Kidney tubule cell (primary cell): ENCODE results near the gene PCDHGB7.
"Not testable (repeated sequence)": the region's sequence is repeated elsewhere in the genome, so short reads cannot be mapped to it uniquely, and the experiment has no call there.

Experiments used
- DNase-seq: peaks from one replicate; pipeline ENCODE4 v3.0.0-alpha.2; 2018; ENCODE audit warnings: low spot score

PCDHGB7 gene

DNA sequence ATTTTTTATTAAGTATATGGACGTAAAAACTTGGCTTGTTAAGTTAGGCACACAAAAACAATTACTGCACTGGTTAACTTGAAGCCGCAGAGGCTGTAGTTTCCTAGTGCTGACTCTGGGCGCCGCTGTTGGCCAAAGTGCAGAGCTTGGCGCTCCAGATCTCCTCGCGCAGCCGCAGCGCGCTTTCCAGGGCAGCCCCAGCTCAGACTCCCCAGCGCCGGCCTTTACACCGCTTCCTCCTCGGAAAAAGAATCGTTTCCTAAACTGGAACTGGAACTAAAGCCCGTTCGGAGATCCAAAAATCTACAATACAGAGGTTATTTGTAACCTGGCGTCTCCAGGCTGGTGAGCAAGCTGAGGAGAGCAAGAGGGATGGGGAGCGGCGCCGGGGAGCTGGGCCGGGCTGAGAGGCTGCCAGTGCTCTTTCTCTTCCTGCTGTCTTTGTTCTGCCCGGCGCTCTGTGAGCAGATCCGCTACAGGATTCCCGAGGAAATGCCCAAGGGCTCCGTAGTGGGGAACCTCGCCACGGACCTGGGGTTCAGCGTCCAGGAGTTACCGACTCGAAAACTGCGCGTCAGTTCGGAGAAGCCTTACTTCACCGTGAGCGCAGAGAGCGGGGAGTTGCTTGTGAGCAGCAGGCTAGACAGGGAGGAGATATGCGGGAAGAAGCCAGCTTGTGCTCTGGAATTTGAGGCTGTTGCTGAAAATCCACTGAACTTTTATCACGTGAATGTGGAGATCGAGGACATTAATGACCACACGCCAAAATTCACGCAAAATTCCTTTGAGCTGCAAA is 19.5 kb upstream of the PCDHGB7 start, which contains the start of gene PCDHGB5:
Gene PCDHGB5 (plus strand): TSS at position 192 of the 796 bp plus-strand sequence. CDS start 181 bp downstream, at position 373.
- DNase-seq, result peak; percentile 67

DNA sequence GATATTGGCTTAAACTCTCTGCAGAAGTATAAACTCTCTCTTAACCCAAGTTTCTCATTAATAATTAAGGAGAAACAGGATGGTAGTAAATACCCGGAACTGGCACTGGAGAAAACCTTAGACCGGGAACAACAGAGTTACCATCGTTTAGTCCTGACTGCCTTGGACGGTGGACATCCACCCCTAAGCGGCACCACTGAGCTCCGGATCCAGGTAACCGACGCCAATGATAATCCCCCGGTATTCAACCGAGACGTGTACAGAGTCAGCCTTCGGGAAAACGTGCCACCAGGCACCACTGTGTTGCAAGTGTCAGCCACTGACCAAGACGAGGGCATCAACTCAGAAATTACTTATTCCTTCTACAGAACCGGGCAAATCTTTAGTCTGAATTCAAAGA is 18.9 kb upstream of the PCDHGB7 start:
- DNase-seq, result no peak

DNA sequence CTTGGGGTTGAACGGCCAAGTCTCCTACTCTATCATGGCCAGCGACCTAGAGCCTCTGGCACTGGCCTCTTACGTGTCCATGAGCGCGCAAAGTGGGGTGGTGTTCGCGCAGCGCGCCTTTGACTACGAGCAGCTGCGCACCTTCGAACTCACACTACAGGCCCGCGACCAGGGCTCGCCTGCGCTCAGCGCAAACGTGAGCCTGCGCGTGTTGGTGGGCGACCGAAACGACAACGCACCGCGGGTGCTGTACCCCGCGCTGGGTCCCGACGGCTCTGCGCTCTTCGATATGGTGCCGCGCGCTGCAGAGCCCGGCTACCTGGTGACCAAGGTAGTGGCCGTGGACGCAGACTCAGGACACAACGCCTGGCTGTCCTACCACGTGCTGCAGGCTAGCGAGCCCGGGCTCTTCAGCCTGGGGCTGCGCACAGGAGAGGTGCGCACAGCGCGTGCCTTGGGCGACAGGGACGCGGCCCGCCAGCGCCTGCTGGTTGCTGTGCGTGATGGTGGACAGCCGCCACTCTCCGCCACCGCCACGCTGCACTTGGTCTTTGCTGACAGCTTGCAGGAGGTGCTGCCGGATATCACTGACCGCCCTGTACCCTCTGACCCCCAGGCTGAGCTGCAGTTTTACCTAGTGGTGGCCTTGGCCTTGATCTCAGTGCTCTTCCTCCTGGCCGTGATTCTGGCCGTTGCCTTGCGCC is 17.8 kb upstream of the PCDHGB7 start:
- DNase-seq, result no peak

DNA sequence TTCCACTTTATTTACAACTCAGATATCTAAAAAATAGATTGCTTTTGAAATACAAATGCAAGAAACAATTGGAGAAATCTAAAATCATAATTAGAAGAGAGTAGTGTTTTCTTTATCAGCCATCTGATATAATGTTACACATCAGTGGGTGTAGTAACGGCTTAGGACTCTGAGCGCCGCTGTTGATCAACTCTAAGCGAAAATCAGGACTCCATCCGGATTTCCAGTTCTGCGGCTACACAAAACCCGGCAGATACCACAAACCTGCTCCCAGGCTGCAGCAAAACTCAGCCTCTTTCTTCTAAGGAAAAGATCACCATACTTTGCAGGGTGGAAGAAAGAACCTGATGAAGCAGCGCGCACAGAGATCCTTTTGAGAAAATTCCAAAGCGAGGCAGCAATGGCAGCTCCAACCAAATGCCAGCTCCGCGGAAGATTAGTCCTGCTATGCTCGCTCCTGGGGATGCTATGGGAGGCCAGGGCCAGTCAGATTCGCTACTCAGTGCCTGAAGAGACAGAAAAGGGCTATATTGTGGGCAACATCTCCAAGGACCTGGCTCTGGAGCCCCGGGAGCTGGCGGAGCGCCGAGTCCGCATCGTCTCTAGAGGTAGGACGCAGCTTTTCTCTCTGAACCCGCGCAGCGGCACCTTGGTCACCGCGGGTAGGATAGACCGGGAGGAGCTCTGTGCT is 14.8 kb upstream of the PCDHGB7 start, which contains the start of gene PCDHGA9:
Gene PCDHGA9 (plus strand): TSS at position 226 of the 691 bp plus-strand sequence. CDS start 175 bp downstream, at position 401.
- peak; percentile 37 for DNase-seq

DNA sequence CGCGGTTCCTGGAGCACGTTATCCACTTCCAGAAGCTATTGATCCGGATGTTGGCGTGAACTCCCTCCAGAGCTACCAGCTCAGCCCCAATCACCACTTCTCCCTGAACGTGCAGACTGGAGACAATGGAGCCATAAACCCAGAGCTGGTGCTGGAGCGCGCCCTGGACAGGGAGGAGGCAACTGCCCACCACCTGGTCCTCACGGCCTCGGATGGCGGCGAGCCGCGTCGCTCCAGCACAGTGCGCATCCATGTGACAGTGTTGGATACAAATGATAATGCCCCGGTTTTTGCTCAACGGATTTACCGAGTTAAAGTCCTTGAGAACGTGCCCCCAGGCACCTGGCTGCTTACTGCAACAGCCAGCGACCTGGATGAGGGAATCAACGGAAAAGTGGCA is 14.1 kb upstream of the PCDHGB7 start:
- no peak for DNase-seq

DNA sequence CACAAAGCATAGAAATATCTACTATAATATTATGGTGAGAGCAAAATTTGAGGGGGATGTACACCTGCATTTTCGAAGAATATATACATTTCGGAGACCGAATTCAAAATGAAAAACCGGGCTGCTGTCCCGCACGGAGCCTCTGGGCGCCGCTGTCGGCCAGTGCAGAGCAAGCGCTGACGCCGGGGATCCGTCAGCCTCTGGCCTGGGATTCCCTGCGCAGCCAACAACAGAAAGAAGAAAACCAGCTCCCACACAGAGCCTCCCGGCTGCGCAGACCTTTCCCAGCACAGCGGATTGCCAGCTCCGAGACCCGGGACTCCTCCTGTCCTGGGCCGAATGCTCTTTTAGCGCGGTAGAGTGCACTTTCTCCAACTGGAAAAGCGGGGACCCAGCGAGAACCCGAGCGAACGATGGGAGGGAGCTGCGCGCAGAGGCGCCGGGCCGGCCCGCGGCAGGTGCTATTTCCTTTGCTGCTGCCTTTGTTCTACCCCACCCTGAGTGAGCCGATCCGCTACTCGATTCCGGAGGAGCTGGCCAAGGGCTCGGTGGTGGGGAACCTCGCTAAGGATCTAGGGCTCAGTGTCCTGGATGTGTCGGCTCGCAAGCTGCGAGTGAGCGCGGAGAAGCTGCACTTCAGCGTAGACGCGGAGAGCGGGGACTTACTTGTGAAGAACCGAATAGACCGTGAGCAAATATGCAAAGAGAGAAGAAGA is 9.5 kb upstream of the PCDHGB7 start, which contains the start of gene PCDHGB6:
Gene PCDHGB6 (plus strand): TSS at position 232 of the 716 bp plus-strand sequence. CDS start 182 bp downstream, at position 414.
- DNase-seq, result peak; percentile 47

DNA sequence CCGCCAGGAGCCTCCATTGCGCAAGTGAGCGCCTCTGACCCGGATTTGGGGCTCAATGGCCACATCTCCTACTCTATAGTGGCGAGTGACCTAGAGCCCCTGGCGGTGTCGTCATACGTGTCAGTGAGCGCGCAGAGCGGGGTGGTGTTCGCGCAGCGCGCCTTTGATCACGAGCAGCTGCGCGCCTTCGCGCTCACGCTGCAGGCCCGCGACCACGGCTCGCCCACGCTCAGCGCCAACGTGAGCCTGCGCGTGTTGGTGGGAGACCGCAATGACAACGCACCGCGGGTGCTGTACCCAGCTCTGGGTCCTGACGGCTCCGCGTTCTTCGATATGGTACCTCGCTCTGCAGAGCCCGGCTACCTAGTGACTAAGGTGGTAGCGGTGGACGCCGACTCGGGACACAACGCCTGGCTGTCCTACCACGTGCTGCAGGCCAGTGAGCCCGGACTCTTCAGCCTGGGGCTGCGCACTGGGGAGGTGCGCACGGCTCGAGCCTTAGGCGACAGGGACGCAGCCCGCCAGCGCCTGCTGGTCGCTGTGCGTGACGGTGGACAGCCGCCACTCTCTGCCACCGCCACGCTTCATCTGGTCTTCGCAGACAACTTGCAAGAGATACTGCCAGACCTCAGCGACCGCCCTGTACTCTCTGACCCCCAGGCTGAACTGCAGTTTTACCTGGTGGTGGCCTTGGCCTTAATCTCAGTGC is 7.7 kb upstream of the PCDHGB7 start:
- no peak for DNase-seq

DNA sequence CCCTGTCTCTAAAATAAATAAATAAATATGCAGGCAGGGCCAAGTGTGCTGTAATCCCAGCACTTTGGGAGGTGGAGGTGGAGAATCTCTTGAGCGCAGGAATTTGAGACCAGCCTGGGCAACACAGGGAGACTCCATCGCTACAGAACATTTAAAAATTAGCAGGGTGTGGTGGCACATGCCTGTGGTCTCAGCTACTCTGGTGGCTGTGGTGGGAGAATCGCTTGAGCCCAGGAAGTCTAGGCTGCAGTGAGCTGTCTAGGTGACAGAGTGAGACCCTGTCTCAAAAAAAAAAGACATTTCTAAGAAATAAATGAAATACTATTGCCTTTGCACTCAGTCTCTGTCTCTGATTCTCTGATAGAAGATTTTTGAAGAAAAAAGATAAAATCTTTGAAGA is 5.9 kb upstream of the PCDHGB7 start:
- no peak for DNase-seq

DNA sequence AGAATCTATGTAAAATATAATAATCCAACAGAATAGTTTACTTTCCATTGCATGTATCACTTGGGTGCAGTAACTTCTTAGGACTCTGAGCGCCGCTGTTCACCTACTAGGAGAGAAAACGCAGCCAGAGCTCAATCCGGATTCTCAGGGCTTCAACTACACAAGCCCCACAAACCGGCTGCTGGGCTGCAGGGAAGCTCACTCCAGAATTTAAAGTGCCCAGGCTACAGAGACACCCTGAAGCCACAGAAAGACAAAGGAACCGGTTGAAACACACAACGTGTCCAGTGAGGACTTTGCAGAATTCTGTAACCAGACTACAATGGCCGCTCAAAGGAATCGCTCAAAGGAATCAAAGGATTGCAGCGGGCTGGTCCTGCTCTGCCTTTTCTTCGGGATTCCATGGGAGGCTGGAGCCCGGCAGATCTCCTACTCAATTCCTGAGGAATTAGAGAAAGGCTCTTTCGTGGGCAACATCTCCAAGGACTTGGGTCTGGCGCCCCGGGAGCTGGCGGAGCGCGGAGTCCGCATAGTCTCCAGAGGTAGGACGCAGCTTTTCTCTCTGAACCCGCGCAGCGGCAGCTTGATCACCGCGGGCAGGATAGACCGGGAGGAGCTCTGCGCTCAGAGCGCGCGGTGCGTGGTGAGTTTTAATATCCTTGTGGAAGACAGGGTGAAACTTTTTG is 4.5 kb upstream of the PCDHGB7 start, which contains the start of gene PCDHGA10:
Gene PCDHGA10 (plus strand): TSS at position 134 of the 686 bp plus-strand sequence. CDS start 189 bp downstream, at position 323.
- peak; percentile 58 for DNase-seq

DNA sequence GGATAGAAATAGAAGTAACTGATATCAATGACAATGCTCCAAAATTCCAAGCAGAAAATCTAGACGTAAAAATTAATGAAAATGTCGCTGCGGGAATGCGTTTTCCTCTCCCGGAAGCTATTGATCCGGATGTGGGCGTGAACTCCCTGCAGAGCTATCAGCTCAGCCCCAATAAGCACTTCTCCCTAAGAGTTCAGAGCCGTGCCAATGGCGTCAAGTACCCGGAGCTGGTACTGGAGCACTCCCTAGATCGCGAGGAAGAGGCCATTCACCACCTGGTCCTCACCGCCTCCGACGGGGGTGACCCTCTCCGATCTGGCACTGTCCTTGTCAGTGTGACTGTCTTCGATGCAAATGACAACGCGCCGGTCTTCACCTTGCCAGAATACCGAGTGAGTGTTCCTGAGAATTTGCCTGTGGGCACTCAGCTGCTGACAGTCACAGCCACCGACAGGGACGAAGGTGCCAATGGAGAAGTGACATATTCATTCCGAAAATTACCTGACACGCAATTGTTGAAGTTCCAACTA is 3.9 kb upstream of the PCDHGB7 start:
- no peak for DNase-seq

DNA sequence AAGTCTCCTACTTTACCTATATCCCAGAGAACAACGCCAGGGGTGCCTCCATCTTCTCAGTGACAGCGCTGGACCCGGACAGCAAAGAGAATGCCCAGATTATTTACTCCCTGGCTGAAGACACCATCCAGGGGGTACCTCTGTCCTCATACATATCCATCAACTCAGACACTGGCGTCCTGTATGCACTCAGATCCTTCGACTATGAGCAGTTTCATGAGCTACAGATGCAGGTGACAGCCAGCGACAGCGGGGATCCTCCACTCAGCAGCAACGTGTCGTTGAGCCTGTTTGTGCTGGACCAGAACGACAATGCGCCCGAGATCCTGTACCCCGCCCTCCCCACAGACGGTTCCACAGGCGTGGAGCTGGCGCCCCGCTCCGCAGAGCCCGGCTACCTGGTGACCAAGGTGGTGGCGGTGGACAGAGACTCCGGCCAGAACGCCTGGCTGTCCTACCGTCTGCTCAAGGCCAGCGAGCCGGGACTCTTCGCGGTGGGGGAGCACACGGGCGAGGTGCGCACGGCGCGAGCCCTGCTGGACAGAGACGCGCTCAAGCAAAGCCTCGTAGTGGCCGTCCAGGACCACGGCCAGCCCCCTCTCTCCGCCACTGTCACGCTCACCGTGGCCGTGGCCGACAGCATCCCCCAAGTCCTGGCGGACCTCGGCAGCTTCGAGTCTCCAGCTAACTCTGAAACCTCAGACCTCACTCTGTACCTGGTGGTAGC is 2.8 kb upstream of the PCDHGB7 start:
- not testable (repeated sequence) for DNase-seq

DNA sequence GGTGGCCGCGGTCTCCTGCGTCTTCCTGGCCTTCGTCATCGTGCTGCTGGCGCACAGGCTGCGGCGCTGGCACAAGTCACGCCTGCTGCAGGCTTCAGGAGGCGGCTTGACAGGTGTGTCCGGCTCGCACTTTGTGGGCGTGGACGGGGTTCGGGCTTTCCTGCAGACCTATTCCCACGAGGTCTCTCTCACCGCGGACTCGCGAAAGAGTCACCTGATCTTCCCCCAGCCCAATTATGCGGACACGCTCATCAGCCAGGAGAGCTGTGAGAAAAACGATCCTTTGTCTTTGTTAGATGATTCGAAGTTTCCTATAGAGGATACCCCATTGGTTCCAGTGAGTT is 2.2 kb upstream of the PCDHGB7 start:
- not testable (repeated sequence) for DNase-seq

DNA sequence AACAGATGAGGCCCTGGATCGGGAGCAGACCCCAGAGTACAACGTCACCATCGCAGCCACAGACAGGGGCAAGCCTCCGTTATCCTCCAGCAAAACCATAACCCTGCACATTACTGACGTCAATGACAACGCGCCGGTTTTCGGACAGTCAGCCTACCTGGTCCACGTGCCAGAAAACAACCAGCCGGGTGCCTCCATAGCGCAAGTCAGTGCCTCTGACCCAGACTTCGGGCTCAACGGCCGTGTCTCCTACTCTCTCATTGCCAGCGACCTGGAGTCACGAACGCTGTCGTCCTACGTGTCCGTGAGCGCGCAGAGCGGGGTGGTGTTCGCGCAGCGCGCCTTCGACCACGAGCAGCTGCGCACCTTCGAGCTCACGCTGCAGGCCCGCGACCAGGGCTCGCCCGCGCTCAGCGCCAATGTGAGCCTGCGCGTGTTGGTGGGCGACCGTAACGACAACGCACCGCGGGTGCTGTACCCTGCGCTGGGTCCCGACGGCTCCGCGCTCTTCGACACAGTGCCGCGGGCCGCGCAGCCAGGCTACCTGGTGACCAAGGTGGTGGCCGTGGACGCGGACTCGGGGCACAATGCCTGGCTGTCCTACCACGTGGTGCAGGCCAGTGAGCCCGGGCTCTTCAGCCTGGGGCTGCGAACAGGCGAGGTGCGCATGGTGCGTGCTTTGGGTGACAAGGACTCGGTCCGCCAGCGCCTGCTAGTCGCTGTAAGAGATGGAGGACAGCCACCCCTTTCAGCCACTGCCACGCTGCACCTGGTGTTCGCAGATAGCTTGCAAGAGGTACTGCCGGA is 1.8 kb downstream of the PCDHGB7 start:
- DNase-seq, result no peak

DNA sequence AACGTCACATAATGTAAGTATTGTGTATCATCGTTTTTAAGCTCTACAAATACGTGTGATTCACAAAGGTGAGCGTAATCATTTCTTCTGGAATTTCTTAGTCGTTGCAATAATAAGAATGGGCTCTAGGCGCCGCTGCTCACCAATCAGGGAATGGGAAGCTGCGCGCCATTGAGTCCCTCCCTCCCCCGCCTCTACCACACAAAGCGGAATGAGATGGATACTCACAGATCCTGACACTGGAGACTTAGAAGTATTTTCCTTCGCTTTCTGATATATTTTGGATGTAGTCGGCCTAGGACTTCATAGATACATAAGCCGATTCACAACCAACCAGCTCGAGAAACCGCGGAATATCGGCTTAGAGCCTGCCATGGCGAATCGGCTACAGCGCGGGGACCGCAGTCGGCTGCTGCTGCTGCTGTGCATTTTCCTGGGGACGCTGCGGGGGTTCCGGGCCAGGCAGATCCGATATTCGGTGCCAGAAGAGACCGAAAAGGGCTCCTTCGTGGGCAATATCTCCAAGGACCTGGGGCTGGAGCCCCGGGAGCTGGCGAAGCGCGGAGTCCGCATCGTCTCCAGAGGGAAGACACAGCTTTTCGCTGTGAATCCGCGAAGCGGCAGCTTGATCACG is 3.5 kb downstream of the PCDHGB7 start, which contains the start of gene PCDHGA11:
Gene PCDHGA11 (plus strand): TSS at position 197 of the 634 bp plus-strand sequence. CDS start 177 bp downstream, at position 374.
- DNase-seq, result peak; percentile 56

DNA sequence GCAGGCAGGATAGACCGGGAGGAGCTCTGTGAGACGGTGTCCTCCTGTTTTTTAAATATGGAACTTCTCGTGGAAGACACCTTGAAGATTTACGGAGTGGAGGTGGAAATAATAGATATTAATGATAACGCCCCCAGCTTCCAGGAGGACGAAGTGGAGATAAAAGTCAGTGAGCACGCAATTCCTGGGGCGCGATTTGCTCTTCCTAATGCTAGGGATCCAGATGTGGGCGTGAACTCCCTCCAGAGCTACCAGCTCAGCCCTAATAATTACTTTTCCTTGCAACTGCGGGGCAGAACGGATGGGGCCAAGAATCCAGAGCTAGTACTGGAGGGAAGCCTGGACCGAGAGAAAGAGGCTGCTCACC is 4.0 kb downstream of the PCDHGB7 start:
- no peak for DNase-seq

DNA sequence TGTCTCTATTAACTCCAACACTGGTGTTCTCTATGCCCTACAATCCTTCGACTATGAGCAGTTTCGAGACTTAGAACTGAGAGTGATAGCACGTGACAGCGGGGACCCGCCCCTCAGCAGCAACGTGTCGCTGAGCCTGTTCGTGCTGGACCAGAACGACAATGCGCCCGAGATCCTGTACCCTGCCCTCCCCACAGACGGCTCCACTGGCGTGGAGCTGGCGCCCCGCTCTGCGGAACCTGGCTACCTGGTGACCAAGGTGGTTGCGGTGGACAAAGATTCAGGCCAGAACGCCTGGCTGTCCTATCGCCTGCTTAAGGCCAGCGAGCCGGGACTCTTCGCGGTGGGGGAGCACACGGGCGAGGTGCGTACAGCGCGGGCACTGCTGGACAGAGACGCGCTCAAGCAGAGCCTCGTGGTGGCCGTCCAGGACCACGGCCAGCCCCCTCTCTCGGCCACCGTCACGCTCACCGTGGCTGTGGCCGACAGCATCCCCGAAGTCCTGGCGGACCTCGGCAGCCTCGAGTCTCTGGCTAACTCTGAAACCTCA is 5.3 kb downstream of the PCDHGB7 start:
- no peak for DNase-seq

DNA sequence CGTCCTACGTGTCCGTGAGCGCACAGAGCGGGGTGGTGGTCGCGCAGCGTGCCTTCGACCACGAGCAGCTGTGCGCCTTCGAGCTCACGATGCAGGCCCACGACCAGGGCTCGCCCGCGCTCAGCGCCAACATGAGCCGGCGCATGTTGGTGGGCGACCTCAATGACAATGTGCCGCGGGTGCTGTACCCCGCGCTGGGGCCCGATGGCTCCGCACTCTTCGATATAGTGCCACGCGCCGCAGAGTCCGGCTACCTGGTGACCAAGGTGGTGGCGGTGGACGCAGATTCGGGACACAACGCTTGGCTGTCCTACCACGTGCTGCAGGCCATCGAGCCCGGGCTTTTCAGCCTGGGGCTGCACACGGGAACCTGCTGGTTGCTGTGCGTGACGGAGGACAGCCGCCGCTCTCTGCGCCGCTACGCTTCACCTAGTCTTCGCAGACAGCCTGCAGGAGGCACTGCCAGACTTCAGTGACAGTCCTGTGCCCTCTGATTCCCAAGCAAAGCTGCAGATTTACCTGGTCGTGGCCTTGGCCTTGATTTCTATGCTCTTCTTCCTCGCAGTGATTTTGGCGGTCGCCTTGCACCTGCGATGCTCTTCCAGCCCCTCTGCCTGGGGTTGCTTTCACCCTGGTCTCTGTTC is 10.4 kb downstream of the PCDHGB7 start:
- no peak for DNase-seq
